NT2/D1 (cell line): ENCODE results near the gene CACNB2.

Experiments used
- SUZ12 ChIP-seq: IDR thresholded peaks from 2 replicates; pipeline ENCODE4 v1.6.1; 2011; ENCODE audit not compliant: insufficient read length, insufficient read depth; ENCODE audit errors: extremely low read depth
- YY1 ChIP-seq: IDR thresholded peaks from 2 replicates; pipeline ENCODE4 v1.6.1; 2011; ENCODE audit not compliant: insufficient read length, insufficient read depth
- ZNF274 ChIP-seq: IDR thresholded peaks from 2 replicates; pipeline ENCODE4 v1.6.1; 2011; ENCODE audit warnings: mild to moderate bottlenecking, low read depth, low read length

DNA sequence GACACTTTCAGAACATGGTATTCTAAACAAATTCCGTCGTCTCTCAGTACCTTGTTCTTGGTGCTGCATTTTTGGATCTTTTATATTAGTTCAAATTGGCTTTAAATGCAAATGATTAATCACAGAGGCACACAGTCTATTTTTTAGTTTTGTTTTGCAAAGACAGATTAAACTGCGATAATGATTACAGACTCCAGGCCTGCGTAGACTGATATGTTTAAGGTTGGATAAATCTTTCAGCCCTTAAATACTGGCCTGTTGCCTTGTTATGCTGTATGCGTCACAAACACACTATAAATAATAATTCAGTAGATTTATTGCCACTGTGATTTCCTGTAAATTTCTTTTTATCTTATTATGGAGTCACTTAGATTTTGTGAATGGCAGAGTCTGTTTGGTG, 19.3 kb downstream of the CACNB2 start:
- TF ChIP-seq YY1 (no peak), ZNF274 (no peak), SUZ12 (no peak)
